Ishikawa (cell line): Measurements from ENCODE around the gene KIAA0513.

Experiments used
- CEBPB ChIP-seq: IDR thresholded peaks from 2 replicates; pipeline ENCODE4 v1.6.1; 2012
- CREB1 ChIP-seq: IDR thresholded peaks from 2 replicates; pipeline ENCODE4 v1.6.1; 2012; ENCODE audit warnings: low read depth
- EGR1 ChIP-seq: IDR thresholded peaks from 2 replicates; pipeline ENCODE4 v1.6.1; 2012
- EP300 ChIP-seq: IDR thresholded peaks from 2 replicates; pipeline ENCODE4 v1.6.1; 2012; ENCODE audit warnings: borderline replicate concordance
- FOXM1 ChIP-seq: IDR thresholded peaks from 2 replicates; pipeline ENCODE4 v1.6.1; 2012; ENCODE audit warnings: low read depth, borderline replicate concordance
- NFIC ChIP-seq: IDR thresholded peaks from 2 replicates; pipeline ENCODE4 v1.6.1; 2012
- RAD21 ChIP-seq: IDR thresholded peaks from 2 replicates; pipeline ENCODE4 v1.6.1; 2012; ENCODE audit warnings: low read depth
- TAF1 ChIP-seq: IDR thresholded peaks from 2 replicates; pipeline ENCODE4 v1.6.1; 2012; ENCODE audit warnings: low read depth, mild to moderate bottlenecking
- TCF12 ChIP-seq: IDR thresholded peaks from 2 replicates; pipeline ENCODE4 v1.6.1; 2012; ENCODE audit warnings: low read depth
- TEAD4 ChIP-seq: IDR thresholded peaks from 2 replicates; pipeline ENCODE4 v1.6.1; 2012
- YY1 ChIP-seq: IDR thresholded peaks from 2 replicates; pipeline ENCODE4 v1.6.1; 2012; ENCODE audit warnings: low read depth
- ZBTB7A ChIP-seq: IDR thresholded peaks from 2 replicates; pipeline ENCODE4 v1.6.1; 2012; ENCODE audit warnings: low read depth
- TF ChIP-seq, protein P1 (sequence below): IDR thresholded peaks from 2 replicates; pipeline ENCODE4 v1.6.1; 2012
- TF ChIP-seq, protein P2 (sequence below): IDR thresholded peaks from 2 replicates; pipeline ENCODE4 v1.6.1; 2012; ENCODE audit warnings: low read depth, mild to moderate bottlenecking
- TF ChIP-seq, protein P3 (sequence below): IDR thresholded peaks from 2 replicates; pipeline ENCODE4 v1.6.1; 2012

KIAA0513 gene

DNA sequence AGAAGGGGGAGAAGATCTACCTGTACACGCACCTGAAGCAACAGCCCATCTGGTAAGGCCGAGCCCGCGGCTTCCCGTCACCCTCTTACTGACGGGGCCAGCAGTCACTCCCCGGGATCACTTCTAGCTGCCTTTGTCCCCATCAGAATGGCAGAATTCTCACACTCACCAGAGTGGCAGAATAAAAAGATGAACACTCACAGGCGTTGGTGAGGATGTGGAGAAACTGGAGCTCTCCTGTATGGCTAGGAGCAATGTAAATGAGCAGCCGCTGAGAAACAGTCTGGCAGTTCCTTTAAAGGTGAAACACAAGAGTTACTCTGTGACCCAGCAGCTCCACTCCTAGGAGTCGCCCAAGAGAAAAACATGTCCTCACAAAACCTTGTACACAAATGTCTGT is 51.4 kb downstream of the KIAA0513 start:
- TF ChIP-seq ZBTB7A (no peak), NFIC (no peak), FOXM1 (no peak), TAF1 (no peak), TEAD4 (no peak), CREB1 (no peak), RAD21 (no peak), YY1 (no peak), CEBPB (no peak), EP300 (no peak), EGR1 (no peak), TCF12 (no peak)
- TF ChIP-seq, protein P1, sequence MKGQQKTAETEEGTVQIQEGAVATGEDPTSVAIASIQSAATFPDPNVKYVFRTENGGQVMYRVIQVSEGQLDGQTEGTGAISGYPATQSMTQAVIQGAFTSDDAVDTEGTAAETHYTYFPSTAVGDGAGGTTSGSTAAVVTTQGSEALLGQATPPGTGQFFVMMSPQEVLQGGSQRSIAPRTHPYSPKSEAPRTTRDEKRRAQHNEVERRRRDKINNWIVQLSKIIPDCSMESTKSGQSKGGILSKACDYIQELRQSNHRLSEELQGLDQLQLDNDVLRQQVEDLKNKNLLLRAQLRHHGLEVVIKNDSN: no peak
- TF ChIP-seq, protein P2, sequence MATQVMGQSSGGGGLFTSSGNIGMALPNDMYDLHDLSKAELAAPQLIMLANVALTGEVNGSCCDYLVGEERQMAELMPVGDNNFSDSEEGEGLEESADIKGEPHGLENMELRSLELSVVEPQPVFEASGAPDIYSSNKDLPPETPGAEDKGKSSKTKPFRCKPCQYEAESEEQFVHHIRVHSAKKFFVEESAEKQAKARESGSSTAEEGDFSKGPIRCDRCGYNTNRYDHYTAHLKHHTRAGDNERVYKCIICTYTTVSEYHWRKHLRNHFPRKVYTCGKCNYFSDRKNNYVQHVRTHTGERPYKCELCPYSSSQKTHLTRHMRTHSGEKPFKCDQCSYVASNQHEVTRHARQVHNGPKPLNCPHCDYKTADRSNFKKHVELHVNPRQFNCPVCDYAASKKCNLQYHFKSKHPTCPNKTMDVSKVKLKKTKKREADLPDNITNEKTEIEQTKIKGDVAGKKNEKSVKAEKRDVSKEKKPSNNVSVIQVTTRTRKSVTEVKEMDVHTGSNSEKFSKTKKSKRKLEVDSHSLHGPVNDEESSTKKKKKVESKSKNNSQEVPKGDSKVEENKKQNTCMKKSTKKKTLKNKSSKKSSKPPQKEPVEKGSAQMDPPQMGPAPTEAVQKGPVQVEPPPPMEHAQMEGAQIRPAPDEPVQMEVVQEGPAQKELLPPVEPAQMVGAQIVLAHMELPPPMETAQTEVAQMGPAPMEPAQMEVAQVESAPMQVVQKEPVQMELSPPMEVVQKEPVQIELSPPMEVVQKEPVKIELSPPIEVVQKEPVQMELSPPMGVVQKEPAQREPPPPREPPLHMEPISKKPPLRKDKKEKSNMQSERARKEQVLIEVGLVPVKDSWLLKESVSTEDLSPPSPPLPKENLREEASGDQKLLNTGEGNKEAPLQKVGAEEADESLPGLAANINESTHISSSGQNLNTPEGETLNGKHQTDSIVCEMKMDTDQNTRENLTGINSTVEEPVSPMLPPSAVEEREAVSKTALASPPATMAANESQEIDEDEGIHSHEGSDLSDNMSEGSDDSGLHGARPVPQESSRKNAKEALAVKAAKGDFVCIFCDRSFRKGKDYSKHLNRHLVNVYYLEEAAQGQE: no peak
- TF ChIP-seq, protein P3, sequence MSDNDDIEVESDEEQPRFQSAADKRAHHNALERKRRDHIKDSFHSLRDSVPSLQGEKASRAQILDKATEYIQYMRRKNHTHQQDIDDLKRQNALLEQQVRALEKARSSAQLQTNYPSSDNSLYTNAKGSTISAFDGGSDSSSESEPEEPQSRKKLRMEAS: no peak

DNA sequence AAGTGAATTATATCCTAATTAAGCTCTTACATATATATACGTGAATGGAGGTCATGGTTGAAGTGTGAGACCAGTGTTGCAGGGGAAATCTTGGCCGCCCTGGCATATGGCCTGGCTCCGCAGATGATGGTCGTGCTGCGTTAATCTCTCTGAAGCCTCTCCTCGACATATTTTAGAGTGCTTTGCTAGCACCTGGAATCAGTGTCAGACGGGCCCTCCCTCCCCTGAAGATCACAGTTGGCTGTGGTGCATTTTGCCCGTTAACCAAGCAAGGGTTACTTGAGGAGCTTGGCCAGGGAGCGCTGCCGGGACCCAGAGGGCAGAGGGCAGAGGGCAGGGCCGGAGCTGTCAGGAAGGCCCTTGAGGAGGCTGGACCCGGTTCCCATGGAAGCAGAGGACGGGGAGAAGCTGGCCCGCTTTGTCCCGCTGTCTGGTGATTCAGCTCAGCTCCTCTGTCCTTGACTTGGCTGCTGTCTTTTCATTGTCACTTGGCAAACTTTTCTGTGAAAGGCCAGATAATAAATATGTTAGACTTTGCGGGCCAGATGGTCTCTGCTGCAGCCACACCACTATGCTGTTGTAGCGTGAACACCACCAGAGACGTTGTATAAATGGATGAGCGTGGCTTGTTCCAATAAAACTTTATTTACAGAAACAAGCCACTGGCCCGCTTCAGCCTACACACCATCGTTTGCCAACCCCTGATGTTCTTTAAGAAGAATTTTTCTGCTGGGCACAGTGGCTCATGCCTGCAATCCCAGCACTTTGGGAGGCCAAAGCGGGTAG is 52.4 kb downstream of the KIAA0513 start:
- no peak for TF ChIP-seq TAF1
- TF ChIP-seq TEAD4: no peak
- TF ChIP-seq CEBPB: no peak
- TF ChIP-seq EP300: no peak
- TF ChIP-seq NFIC: no peak
- TF ChIP-seq ZBTB7A: no peak
- TF ChIP-seq RAD21: no peak
- TF ChIP-seq, protein P2: no peak
- TF ChIP-seq TCF12: no peak
- no peak for TF ChIP-seq EGR1
- TF ChIP-seq YY1: no peak

DNA sequence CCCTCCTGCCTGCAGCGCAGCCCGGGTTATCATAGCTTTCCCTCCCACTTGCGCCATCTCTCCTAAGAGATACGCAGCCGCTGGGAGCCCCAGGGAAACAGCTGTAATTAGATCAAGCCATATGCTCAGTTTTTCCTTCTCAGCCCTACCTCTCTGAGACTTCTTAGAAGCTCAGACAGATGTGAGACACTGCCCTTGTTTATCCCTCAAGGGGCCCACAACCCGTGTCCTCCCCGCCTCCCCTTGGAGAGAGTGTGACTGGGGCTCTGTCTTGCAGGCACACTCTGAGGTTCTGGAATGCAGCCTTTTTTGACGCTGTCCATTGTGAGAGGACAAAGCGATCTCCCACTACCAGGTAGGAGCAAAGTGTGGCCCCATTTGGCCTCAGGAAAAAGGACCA is 53.4 kb downstream of the KIAA0513 start:
- TF ChIP-seq, protein P1: no peak
- TF ChIP-seq, protein P3: no peak
- TF ChIP-seq YY1 (no peak), TAF1 (no peak), NFIC (no peak), ZBTB7A (no peak), TCF12 (no peak), CREB1 (no peak), RAD21 (no peak), FOXM1 (no peak), TEAD4 (no peak), EP300 (no peak), CEBPB (no peak), EGR1 (no peak)
- TF ChIP-seq, protein P2: no peak

DNA sequence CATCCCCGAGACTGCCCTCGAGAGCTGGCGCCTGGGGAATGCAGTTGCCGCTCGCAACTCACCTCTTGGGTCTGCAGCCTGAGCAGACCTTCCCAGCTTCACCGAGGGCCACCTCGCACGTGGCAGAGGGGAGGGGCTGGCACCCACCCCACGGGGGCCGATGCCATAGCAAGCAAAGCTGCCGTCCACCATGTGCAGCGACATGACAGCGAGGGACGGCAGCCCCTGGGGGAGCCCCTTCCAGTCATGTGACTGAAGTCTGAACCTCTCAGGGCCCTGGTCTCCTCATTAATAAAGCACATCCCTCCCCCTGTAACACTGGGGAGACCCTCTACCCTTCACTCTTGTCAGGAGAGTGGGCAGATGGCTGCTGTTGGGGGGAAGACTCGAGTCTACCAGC is 54.2 kb downstream of the KIAA0513 start:
- TF ChIP-seq RAD21 (no peak), TAF1 (no peak), YY1 (no peak), EP300 (no peak), TEAD4 (no peak), CREB1 (no peak), TCF12 (no peak), FOXM1 (no peak), ZBTB7A (no peak), EGR1 (no peak), NFIC (no peak), CEBPB (no peak)
- TF ChIP-seq, protein P1: no peak
- TF ChIP-seq, protein P3: no peak
- TF ChIP-seq, protein P2: no peak
